ENCODE results near the gene B3GLCT. TPM values are rescaled to one million over a fixed set of nuclear protein-coding genes. Genes with fewer than 3 reads are reported as not detected.

The B3GLCT gene
- 10 to 100 TPM in 1 of 4 donors, 1 to 10 TPM in 3; 5.4 to 14.1 (median 6.6) TPM for total RNA-seq

- peak; percentile 51 to 54 for DNase-seq (ENCODE audit: low spot score in 2 of 2)
- H3K9me3 ChIP-seq, result no peaks in the 10 kb centered on the region
- peaks cover 0 to 28% (median 11%) of the 10 kb centered on the region in 4 donors for H3K4me1 ChIP-seq
- H3K27me3 ChIP-seq, result no peaks in the 10 kb centered on the region
- TF ChIP-seq, protein P1, sequence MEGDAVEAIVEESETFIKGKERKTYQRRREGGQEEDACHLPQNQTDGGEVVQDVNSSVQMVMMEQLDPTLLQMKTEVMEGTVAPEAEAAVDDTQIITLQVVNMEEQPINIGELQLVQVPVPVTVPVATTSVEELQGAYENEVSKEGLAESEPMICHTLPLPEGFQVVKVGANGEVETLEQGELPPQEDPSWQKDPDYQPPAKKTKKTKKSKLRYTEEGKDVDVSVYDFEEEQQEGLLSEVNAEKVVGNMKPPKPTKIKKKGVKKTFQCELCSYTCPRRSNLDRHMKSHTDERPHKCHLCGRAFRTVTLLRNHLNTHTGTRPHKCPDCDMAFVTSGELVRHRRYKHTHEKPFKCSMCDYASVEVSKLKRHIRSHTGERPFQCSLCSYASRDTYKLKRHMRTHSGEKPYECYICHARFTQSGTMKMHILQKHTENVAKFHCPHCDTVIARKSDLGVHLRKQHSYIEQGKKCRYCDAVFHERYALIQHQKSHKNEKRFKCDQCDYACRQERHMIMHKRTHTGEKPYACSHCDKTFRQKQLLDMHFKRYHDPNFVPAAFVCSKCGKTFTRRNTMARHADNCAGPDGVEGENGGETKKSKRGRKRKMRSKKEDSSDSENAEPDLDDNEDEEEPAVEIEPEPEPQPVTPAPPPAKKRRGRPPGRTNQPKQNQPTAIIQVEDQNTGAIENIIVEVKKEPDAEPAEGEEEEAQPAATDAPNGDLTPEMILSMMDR (IDR thresholded peaks at IDR 0.05), result peak; percentile 68 to 97 (median 94)
- TF ChIP-seq POLR2A (IDR thresholded peaks at IDR 0.05), result peak in 1 of 2 donors; percentile 29
- TF ChIP-seq EP300 (IDR thresholded peaks at IDR 0.05), result peak in 1 of 2 donors; percentile 14
- peak within 1 kb of the TSS; percentile 92 to 99 (median 96) for H3K27ac ChIP-seq
- peak within 1 kb of the TSS; percentile 50 to 90 (median 74) for H3K4me3 ChIP-seq
- no peaks in the 10 kb centered on the region for H3K36me3 ChIP-seq
- WGBS, 2 donors, result 1% methylated on average over 8 of the region's 126 CpGs; no CpG with 5 or more reads in 1 of the 2 donors
Measured at GRCh38 chr13:31199849-31200636, at the start of gene B3GLCT. Gene B3GLCT, plus strand, starts transcription at chr13:31199975. Its CDS starts 110 bp downstream, at chr13:31200085.

- 91 to 96% methylated on average over 4 of the region's 4 CpGs for WGBS, 2 donors
- Histone ChIP-seq H3K36me3 (peaks cover 4 to 98% (median 10%) of the 10 kb centered on the region in 3 donors), H3K4me1 (no peaks in the 10 kb centered on the region), H3K4me3 (no peak overlapping the region), H3K9me3 (no peaks in the 10 kb centered on the region), H3K27ac (no peak overlapping the region), H3K27me3 (no peaks in the 10 kb centered on the region)
- no peak for TF ChIP-seq POLR2A (IDR thresholded peaks at IDR 0.05)
- TF ChIP-seq, protein P1 (IDR thresholded peaks at IDR 0.05), result no peak
- TF ChIP-seq EP300 (IDR thresholded peaks at IDR 0.05), result no peak
- no peak for DNase-seq (ENCODE audit: low spot score in 2 of 2)
Measured at GRCh38 chr13:31150315-31150985, 49.3 kb upstream of the B3GLCT start.

GRCh38 chr13:31151837-31152236 lies 47.9 kb upstream of the B3GLCT start:
- Histone ChIP-seq H3K36me3 (peaks cover 4 to 95% (median 10%) of the 10 kb centered on the region in 3 donors), H3K9me3 (no peaks in the 10 kb centered on the region), H3K27ac (no peak overlapping the region), H3K4me3 (no peak overlapping the region), H3K4me1 (no peaks in the 10 kb centered on the region), H3K27me3 (no peaks in the 10 kb centered on the region)
- no peak for DNase-seq (ENCODE audit: low spot score in 2 of 2)
- no peak for TF ChIP-seq POLR2A (IDR thresholded peaks at IDR 0.05)
- no peak for TF ChIP-seq EP300 (IDR thresholded peaks at IDR 0.05)
- TF ChIP-seq, protein P1 (IDR thresholded peaks at IDR 0.05), result no peak
- WGBS, 2 donors, result 92 to 93% methylated on average over 3 of the region's 3 CpGs

DNA sequence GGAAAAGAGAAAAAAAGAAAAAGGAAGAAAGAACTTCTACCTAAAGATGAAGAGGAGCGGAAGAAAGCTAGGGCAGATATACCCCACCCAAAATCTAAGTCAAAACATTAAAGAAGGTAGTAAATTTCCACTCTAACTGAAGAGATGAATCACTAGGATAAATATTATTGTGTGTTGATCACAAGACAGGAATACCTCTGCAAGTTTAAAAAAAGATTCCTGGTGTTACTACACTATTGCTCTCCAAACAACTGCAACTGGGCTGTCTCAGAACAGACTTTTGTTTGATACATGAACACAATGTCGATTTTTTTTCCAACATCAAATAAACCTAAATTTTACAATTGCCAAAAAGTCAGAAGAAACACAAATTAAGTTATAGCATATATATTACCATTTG lies 44.8 kb upstream of the B3GLCT start:
- Histone ChIP-seq H3K27me3 (no peaks in the 10 kb centered on the region), H3K4me3 (no peak overlapping the region), H3K36me3 (peaks cover 0 to 71% (median 10%) of the 10 kb centered on the region in 3 donors), H3K27ac (no peak overlapping the region), H3K9me3 (no peaks in the 10 kb centered on the region), H3K4me1 (peaks cover 0 to 14% (median 8%) of the 10 kb centered on the region in 4 donors)
- no peak for TF ChIP-seq EP300 (IDR thresholded peaks at IDR 0.05)
- TF ChIP-seq, protein P1 (IDR thresholded peaks at IDR 0.05), result no peak
- TF ChIP-seq POLR2A (IDR thresholded peaks at IDR 0.05), result no peak
- WGBS, 2 donors, result 98 to 99% methylated on average over 2 of the region's 2 CpGs
- no peak for DNase-seq (ENCODE audit: low spot score in 2 of 2)

DNA sequence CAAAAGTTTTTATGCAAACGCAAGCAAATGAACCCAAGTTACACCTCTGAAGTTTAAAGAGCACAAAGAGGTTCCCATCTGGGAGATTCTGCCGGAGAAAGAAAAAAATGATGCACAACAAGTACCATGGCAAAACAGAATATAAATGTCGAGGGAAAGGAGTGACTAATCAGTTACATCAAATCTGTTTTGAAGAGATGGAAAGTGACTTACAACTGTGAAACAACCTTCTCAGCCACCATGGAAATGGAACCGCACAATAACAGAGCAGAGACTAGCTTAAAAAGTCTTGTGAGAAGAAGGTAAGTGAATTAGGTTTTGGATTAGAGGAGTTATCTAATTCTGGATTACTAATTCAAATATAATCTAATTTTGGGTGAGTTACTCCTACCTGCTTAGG lies 40.5 kb upstream of the B3GLCT start:
- peaks cover 0 to 28% (median 0%) of the 10 kb centered on the region in 3 donors for H3K36me3 ChIP-seq
- H3K27me3 ChIP-seq, result no peaks in the 10 kb centered on the region
- TF ChIP-seq, protein P1 (IDR thresholded peaks at IDR 0.05), result no peak
- TF ChIP-seq EP300 (IDR thresholded peaks at IDR 0.05), result no peak
- TF ChIP-seq POLR2A (IDR thresholded peaks at IDR 0.05), result no peak
- H3K9me3 ChIP-seq, result no peaks in the 10 kb centered on the region
- H3K27ac ChIP-seq, result no peak overlapping the region
- 85% methylated on average over 4 of the region's 4 CpGs for WGBS, 2 donors
- no peak overlapping the region for H3K4me3 ChIP-seq
- no peak for DNase-seq (ENCODE audit: low spot score in 2 of 2)
- peaks cover 0 to 27% (median 10%) of the 10 kb centered on the region in 4 donors for H3K4me1 ChIP-seq

Measured in tibial nerve (tissue), 4 donors.